GM12878 (cell line): ENCODE results near the gene HSPA12B. TPM values are rescaled to one million over a fixed set of nuclear protein-coding genes. Genes with fewer than 3 reads are reported as not detected.

Experiments
- ATAC-seq: fragments of 200-7000 bp; cut with Tn5 transposase; 3 replicates; pipeline ENCODE4 v1.9.1; 2020; ENCODE audit warnings: mild to moderate bottlenecking, moderate library complexity
- BruUV-seq: library from RNA; stranded (reverse); fragments of 400-500 nt; replicated peaks from 2 replicates; lab custom pipeline; 2021; lab: Mats Ljungman, UMichigan
- CTCF ChIA-PET: fragments of 300-600 bp; sonication (Branson Sonifier 250); formaldehyde crosslinking; extraction: SDS; loops from one replicate; lab custom pipeline; 2021; ENCODE audit warnings: inconsistent platforms; lab: Yijun Ruan, JAX
- POLR2A ChIA-PET: fragments of 350-600 bp; formaldehyde crosslinking; extraction: SDS; loops from one replicate; lab custom pipeline; 2021; ENCODE audit warnings: inconsistent platforms; lab: Charles Lee
- RAD21 ChIA-PET: fragments of 300-600 bp; sonication (Branson Sonifier 250); formaldehyde crosslinking; loops from one replicate; lab custom pipeline; 2023; ENCODE audit warnings: antibody characterized with exemption; ENCODE audit not compliant: unreplicated experiment; lab: Charles Lee
- SMC1A ChIA-PET: fragments of 300-600 bp; sonication (Branson Sonifier 250); formaldehyde crosslinking; loops from one replicate; lab custom pipeline; 2023; ENCODE audit not compliant: unreplicated experiment, uncharacterized antibody; lab: Charles Lee
- DNase-seq: peaks from one replicate; pipeline ENCODE4 v3.0.0-alpha.2; 2011; ENCODE audit warnings: low read depth, low spot score
- FAIRE-seq: peaks from 3 replicates; lab custom pipeline; 2011; peaks lifted over from hg19 to GRCh38; lab: Jason Lieb, UNC
- H2AFZ ChIP-seq: 2 replicates; pipeline ENCODE4 v1.6.0; 2011; ENCODE audit warnings: low read depth, low read length, control low read depth; ENCODE audit not compliant: control insufficient read depth
- H3K27ac ChIP-seq: 2 replicates; pipeline ENCODE4 v1.5.1; 2011; ENCODE audit warnings: control low read depth; ENCODE audit not compliant: control insufficient read depth, insufficient read depth
- H3K27me3 ChIP-seq, 2 experiments: replicated peaks in 1 of 2; 2 replicates each; pipeline versions ENCODE4 v1.6.0 to v1.6.1; 2011; ENCODE audit warnings: low read length in 1 of 2; ENCODE audit not compliant: control insufficient read depth in 2 of 2, insufficient read depth in 2 of 2
- H3K36me3 ChIP-seq, 2 experiments: 2 replicates each; pipeline ENCODE4 v1.5.1; 2011; ENCODE audit warnings: low read length in 1 of 2; ENCODE audit not compliant: control insufficient read depth in 2 of 2, insufficient read depth in 2 of 2
- H3K4me1 ChIP-seq: 2 replicates; pipeline ENCODE4 v1.6.1; 2011; ENCODE audit warnings: mild to moderate bottlenecking, low read length, moderate library complexity, mixed read lengths; ENCODE audit not compliant: control insufficient read depth, insufficient read depth
- H3K4me2 ChIP-seq: 2 replicates; pipeline ENCODE4 v1.6.0; 2011; ENCODE audit warnings: control low read depth; ENCODE audit not compliant: control insufficient read depth, insufficient read depth
- H3K4me3 ChIP-seq: fragments of 200-600 bp; sonication (generic); 2 replicates; pipeline ENCODE4 v1.5.1; 2016
- H3K79me2 ChIP-seq: 2 replicates; pipeline ENCODE4 v1.6.0; 2011; ENCODE audit warnings: low read length; ENCODE audit not compliant: control insufficient read depth, insufficient read depth
- H3K9ac ChIP-seq: 2 replicates; pipeline ENCODE4 v1.8.0; 2011; ENCODE audit warnings: low read length, control low read depth, mixed read lengths; ENCODE audit not compliant: control insufficient read depth, insufficient read depth
- H3K9me3 ChIP-seq: replicated peaks from 3 replicates; pipeline ENCODE4 v1.5.1; 2011; ENCODE audit warnings: mild to moderate bottlenecking, low read length; ENCODE audit not compliant: control insufficient read depth, insufficient read depth
- H4K20me1 ChIP-seq: 2 replicates; pipeline ENCODE4 v1.6.0; 2011; ENCODE audit not compliant: control insufficient read depth, insufficient read depth
- ATF2 ChIP-seq: IDR thresholded peaks from 2 replicates; pipeline ENCODE4 v1.6.1; 2012; ENCODE audit warnings: low read length, inconsistent platforms
- CREB1 ChIP-seq: IDR thresholded peaks from 2 replicates; pipeline ENCODE4 v1.6.1; 2012; ENCODE audit warnings: low read depth, mild to moderate bottlenecking, inconsistent platforms
- EP300 ChIP-seq, 2 experiments: fragments of 150-350 bp in 1 of 2; IDR thresholded peaks; 2 replicates each; pipeline ENCODE4 v1.6.1; 2011 to 2012; ENCODE audit warnings: low read depth in 2 of 2, low read length in 2 of 2, borderline replicate concordance in 1 of 2, improper control_type of control experiment in 1 of 2, inconsistent platforms in 1 of 2; ENCODE audit not compliant: control insufficient read depth in 1 of 2
- NBN ChIP-seq: fragments of 450-650 bp; IDR thresholded peaks from 2 replicates; pipeline ENCODE4 v1.6.1; 2016
- NFXL1 ChIP-seq: fragments of 450-650 bp; IDR thresholded peaks from 2 replicates; pipeline ENCODE4 v1.6.1; 2017; ENCODE audit warnings: antibody characterized with exemption, mild to moderate bottlenecking, borderline replicate concordance
- NR2C2 ChIP-seq: IDR thresholded peaks from 2 replicates; pipeline ENCODE4 v1.6.1; 2011; ENCODE audit warnings: borderline replicate concordance, low read depth; ENCODE audit not compliant: control insufficient read depth, insufficient read length
- RBBP5 ChIP-seq: fragments of 200-600 bp; sonication (generic); conservative IDR thresholded peaks from 2 replicates; pipeline ENCODE4 v1.6.1; 2016
- SREBF1 ChIP-seq: IDR thresholded peaks from 2 replicates; pipeline ENCODE4 v1.6.1; 2012; ENCODE audit warnings: mild to moderate bottlenecking, low read length
- SRF ChIP-seq, 2 experiments: IDR thresholded peaks; 2 replicates each; pipeline ENCODE4 v1.6.1; 2011; ENCODE audit warnings: low read depth in 2 of 2, low read length in 2 of 2, mild to moderate bottlenecking in 1 of 2, moderate library complexity in 1 of 2
- YY1 ChIP-seq: IDR thresholded peaks from 2 replicates; pipeline ENCODE4 v1.6.1; 2011; ENCODE audit warnings: low read depth, mild to moderate bottlenecking, low read length
- ZBTB40 ChIP-seq: fragments of 450-650 bp; IDR thresholded peaks from 2 replicates; pipeline ENCODE4 v1.6.1; 2016; ENCODE audit warnings: mild to moderate bottlenecking, moderate library complexity, borderline replicate concordance
- WGBS: methylation state at CpG from one replicate; pipeline ENCODE4 v1.1.6; 2016; ENCODE audit warnings: low lambda C conversion rate; ENCODE audit not compliant: insufficient replicate concordance, insufficient coverage; ENCODE audit errors: missing lambda C conversion rate; 5-methylcytosine and 5-hydroxymethylcytosine counted together
- in situ Hi-C: fragments of 300-500 bp; cut with MboI; formaldehyde crosslinking; loops from 9 replicates; pipeline ENCODE4 v1.14.3; 2018; ENCODE audit warnings: mixed read lengths
- intact Hi-C: fragments of 100-400 bp; cut with micrococcal nuclease; formaldehyde crosslinking; loops from one replicate; pipeline ENCODE4 v1.14.2; 2022; ENCODE audit not compliant: unreplicated experiment
- polyA plus RNA-seq, 11 experiments: library from polyadenylated mRNA; depleted of rRNA in 4 of 11; unstranded in 6 of 11; stranded (reverse) in 5 of 11; fragments of >200 nt; fragmentation: Nextera tagmentation in 4 of 11; fragmentation: Illumina TruSeq in 1 of 11; extraction: Ambion mirVana in 4 of 11; extraction: Trizol in 1 of 11; gene quantifications; 1 replicate in 1 of 11; 2 replicates in 10 of 11; pipeline versions ENCODE4 v1.2.1 to v1.2.3, GENCODE V29; 2011 to 2016; ENCODE audit warnings: inconsistent platforms in 2 of 11, missing spikeins in 2 of 11, low read depth in 1 of 11
- total RNA-seq, 4 experiments: library from RNA; depleted of rRNA in 3 of 4; stranded (reverse); fragments of >200 nt in 3 of 4; fragmentation: Illumina TruSeq in 1 of 4; extraction: Trizol in 1 of 4; gene quantifications; 2 replicates each; pipeline versions ENCODE4 v1.2.1 to v1.2.3, GENCODE V29; 2013 to 2021

HSPA12B gene
- total and polyA plus RNA-seq, 10 of the 15 experiments (the other 5 are each of a cell fraction or from before 2014, with no cell fraction given) = 0.08 TPM; not detected in 9

- no peaks in the 10 kb centered on the region for H3K36me3 ChIP-seq
- ATAC-seq = no peak
These were observed 31.2 kb upstream of the HSPA12B start for GRCh38 chr20:3701061-3701998.

GRCh38 chr20:3702611-3703391 is 29.7 kb upstream of the HSPA12B start:
- DNase-seq (no peak), ATAC-seq (no peak), FAIRE-seq (no peak)
- intact Hi-C loops = no loop called here
- no peak overlapping the region for H2AFZ ChIP-seq
- ChIA-PET RAD21 (no interaction called here), SMC1A (no interaction called here), POLR2A (no interaction called here), CTCF (interaction anchor here (1.2 to 2.0 kb wide), 2 partner anchors 8 to 11 kb away, joined by 4 to 7 read pairs; no protein-coding TSS in a partner anchor)
- H3K9me3 ChIP-seq = no peaks in the 10 kb centered on the region
- H3K36me3 ChIP-seq = no peaks in the 10 kb centered on the region
- WGBS = 60% methylated on average over 11 of the region's 11 CpGs
- no peaks in the 10 kb centered on the region for H4K20me1 ChIP-seq
- no peaks in the 10 kb centered on the region for H3K79me2 ChIP-seq
- peaks cover 0 to 2% of the 10 kb centered on the region in 2 experiments; a peak in 2 of 4 replicates for H3K27me3 ChIP-seq
- no peak overlapping the region for H3K27ac ChIP-seq
- in situ Hi-C loops = no loop called here
- no peaks in the 10 kb centered on the region for H3K4me1 ChIP-seq
- no peak overlapping the region for H3K4me2 ChIP-seq
- H3K4me3 ChIP-seq = no peak overlapping the region
- no TSS peak for BruUV-seq
- no peak overlapping the region for H3K9ac ChIP-seq
- TF ChIP-seq ATF2 (no peak), ZBTB40 (no peak), EP300 (IDR thresholded peaks at IDR 0.05; ENCODE audit: borderline replicate concordance in 1 of 2, control insufficient read depth in 1 of 2, low read depth in 2 of 2, low read length in 2 of 2) (no peak), RBBP5 (no peak)

More at GRCh38 chr20:3701061-3701998, 31.2 kb upstream of the HSPA12B start:
- POLR2A ChIA-PET = no interaction called here
- Histone ChIP-seq H2AFZ (no peak overlapping the region), H3K9me3 (peaks cover 1% of the 10 kb centered on the region; the same call in 1 of the 3 replicates), H3K4me1 (no peaks in the 10 kb centered on the region)
- RAD21 ChIA-PET = no interaction called here
- CTCF ChIA-PET = interaction anchor here (1.0 to 3.2 kb wide), 2 partner anchors 9 to 25 kb away, joined by 3 to 12 read pairs; no protein-coding TSS in a partner anchor
- DNase-seq = no peak
- SMC1A ChIA-PET = no interaction called here
- intact Hi-C loops = no loop called here
- TF ChIP-seq NFXL1 = no peak
- no peak for TF ChIP-seq YY1
- no peak for TF ChIP-seq SREBF1
- no peak for TF ChIP-seq SRF (IDR thresholded peaks at IDR 0.05; ENCODE audit: low read depth in 2 of 2, low read length in 2 of 2)
- TF ChIP-seq NR2C2 = no peak
- TF ChIP-seq CREB1 = no peak
- no peak for TF ChIP-seq NBN
- TF ChIP-seq, all 136 proteins: peak for 0
- H3K27ac ChIP-seq = no peak overlapping the region
- H3K9ac ChIP-seq = no peak overlapping the region
- no peak for FAIRE-seq
- no TSS peak for BruUV-seq
- H3K79me2 ChIP-seq = no peaks in the 10 kb centered on the region
- no peak overlapping the region for H3K4me2 ChIP-seq
- 37% methylated on average over 13 of the region's 13 CpGs for WGBS
- peaks cover 0 to 2% of the 10 kb centered on the region in 2 experiments; a peak in 2 of 4 replicates for H3K27me3 ChIP-seq
- in situ Hi-C loops = no loop called here
- no peaks in the 10 kb centered on the region for H4K20me1 ChIP-seq
- H3K4me3 ChIP-seq = no peak overlapping the region
